Astrocyte of the spinal cord (primary cell): Measurements from ENCODE around the gene GALNT17.

Source experiments
- DNase-seq: peaks from one replicate; pipeline ENCODE4 v3.0.0; 2011; ENCODE audit warnings: low read depth, low spot score
- H3K4me3 ChIP-seq: 2 replicates; pipeline ENCODE4 v1.5.1; 2011; ENCODE audit warnings: low read depth, mild to moderate bottlenecking, low read length, moderate library complexity
- in situ Hi-C: cut with HindIII; loops from 2 replicates; pipeline ENCODE4 v1.10.0; 2017; ENCODE audit warnings: low sequenced_read_pairs
- TF ChIP-seq, protein P1 (sequence below): IDR thresholded peaks from 2 replicates; pipeline ENCODE4 v1.5.1; 2012; ENCODE audit warnings: low read depth, mild to moderate bottlenecking, low read length, inconsistent platforms

GALNT17 gene

DNA sequence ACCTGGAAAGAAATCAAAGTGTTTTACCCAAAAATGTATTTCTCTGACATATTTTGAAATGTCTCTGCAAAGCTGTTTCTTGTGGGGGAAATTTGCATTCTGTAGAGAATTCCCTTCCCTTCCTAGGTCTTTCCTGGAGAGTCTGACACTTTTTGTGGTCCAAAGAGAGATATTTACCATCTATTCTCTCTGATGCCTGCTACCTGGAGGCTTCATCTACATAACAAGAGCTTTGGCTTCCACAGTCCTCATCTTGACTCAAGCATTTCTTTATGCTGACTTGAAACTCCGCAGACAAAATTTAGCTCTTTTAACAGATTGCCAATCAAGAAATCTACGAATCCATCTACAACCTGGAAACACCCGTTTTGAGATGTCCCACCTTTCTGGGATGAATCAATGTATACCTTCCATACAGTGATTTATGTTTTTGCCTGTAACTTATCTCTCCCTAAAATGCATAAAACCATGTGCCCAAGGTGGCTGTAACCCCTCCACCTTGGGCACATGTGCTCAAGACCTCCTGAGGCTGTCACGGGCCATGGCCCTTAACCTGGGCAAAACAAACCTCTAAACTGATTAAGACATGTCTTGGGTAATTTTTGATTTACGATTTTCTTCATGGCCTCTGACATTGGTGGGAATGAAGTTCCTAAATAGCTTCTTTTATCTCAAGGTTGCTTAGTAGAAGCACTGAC lies 334.7 kb downstream of the GALNT17 start:
- H3K4me3 ChIP-seq: no peak overlapping the region
- TF ChIP-seq, protein P1, sequence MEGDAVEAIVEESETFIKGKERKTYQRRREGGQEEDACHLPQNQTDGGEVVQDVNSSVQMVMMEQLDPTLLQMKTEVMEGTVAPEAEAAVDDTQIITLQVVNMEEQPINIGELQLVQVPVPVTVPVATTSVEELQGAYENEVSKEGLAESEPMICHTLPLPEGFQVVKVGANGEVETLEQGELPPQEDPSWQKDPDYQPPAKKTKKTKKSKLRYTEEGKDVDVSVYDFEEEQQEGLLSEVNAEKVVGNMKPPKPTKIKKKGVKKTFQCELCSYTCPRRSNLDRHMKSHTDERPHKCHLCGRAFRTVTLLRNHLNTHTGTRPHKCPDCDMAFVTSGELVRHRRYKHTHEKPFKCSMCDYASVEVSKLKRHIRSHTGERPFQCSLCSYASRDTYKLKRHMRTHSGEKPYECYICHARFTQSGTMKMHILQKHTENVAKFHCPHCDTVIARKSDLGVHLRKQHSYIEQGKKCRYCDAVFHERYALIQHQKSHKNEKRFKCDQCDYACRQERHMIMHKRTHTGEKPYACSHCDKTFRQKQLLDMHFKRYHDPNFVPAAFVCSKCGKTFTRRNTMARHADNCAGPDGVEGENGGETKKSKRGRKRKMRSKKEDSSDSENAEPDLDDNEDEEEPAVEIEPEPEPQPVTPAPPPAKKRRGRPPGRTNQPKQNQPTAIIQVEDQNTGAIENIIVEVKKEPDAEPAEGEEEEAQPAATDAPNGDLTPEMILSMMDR: no peak
- no peak for DNase-seq
- in situ Hi-C loops: no loop called here

DNA sequence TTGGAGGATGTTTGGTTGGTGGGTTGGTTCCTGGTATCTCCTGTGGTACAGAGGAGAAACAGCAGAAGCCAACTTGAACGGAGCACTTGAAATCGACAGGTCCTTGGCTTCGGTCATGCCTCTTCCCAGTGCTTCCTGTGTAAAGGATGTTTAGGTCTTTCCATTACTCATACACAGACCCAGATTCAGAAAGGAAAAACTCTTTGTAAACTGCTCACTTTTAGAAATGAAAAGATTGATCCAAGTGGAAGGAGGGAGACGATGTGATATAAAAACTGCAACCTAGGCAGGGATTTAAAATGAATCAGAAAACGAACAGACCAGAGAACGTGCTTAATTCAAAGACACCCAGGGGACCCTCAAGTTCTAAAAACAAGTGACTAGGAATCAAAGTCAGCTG lies 338.4 kb downstream of the GALNT17 start:
- DNase-seq: no peak
- H3K4me3 ChIP-seq: no peak overlapping the region
- in situ Hi-C loops: no loop called here
- TF ChIP-seq, protein P1: no peak

DNA sequence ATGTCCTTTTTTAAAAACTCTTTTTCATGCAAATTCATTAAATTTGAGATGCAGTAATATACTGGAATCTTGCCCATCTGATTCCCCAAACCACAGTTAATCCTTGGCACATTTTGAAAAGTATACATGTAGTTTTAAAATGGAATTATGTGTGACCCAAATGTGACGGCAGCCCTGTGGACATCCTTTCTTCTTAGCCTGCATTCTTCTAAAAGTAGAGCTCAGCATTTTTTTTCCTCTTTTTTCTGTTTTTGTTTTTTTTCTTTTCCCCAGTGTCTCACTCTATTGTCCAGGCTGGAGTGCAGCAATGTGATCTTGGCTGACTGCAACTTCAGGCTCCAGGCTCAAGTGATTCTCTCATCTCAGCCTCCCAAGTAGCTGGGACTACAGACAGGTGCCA lies 338.9 kb downstream of the GALNT17 start:
- in situ Hi-C loops: no loop called here
- TF ChIP-seq, protein P1: no peak
- DNase-seq: no peak
- H3K4me3 ChIP-seq: no peak overlapping the region

DNA sequence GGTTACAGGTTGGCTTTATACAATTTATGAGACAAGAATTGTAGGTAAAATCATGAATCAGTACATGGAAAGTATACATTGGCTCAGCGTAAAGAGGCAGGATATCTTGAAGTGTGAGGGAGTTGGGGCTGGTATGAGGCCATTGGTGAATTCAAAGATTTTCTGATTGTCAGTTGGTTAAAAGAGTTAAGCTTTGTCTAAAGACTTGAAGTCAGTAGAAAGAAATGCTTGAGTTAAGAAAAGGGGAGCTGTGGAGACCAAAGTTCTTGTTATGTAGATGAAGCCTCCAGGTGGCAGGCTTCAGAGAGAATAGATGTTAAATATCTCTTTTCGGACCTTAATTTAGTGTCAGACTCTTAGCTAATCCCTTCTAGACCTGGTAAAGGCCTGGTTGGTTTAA lies 341.0 kb downstream of the GALNT17 start:
- in situ Hi-C loops: no loop called here
- H3K4me3 ChIP-seq: no peak overlapping the region
- no peak for DNase-seq
- TF ChIP-seq, protein P1: no peak

DNA sequence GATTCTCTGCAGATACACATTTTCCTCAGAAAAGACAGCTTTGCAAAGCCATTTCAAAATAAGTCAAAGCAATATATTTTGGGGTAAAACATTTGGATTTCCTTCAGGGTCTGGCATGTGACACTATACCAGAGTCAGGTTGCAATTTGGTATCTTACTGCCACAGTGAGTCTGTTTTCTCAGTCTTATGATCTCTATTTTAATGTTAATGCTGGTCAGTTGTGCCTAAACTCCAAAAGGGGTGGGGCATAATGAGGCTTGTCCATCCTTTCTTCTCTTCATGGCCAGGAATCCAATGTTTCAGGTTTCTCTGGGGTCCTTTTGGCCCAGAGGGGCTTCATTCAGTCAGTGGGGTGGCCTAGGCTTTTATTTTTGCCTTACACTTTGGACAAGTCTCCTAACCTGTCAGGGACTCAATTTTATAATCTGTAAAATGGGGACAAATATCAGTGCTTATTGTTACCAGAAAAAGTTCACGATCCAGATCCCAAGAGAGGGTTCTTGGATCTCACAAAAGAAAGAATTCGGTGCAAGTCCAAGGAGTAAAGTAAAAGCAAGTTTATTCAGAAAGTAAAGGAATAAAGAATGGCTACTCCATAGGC lies 341.5 kb downstream of the GALNT17 start:
- TF ChIP-seq, protein P1: no peak
- no peak for DNase-seq
- no peak overlapping the region for H3K4me3 ChIP-seq
- in situ Hi-C loops: no loop called here

DNA sequence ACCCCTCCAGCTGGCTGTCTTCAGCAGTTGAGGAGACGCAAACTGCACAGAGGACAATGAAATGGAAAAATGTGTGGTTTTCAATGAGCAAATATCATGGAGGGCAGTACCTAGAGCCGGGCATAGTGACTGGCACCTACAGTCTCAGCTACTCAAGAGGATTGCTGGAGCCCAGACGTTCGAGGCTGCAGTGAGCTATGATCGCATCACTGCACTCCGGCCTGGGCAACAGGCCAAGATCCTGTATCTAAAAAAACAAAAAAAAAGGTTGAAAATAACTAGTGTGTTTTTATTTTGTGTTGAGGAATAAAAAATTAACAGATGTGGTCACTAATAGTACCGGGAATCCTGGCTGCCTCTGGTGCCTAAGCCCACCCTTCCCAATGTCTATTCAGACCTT lies 345.5 kb downstream of the GALNT17 start:
- no peak for DNase-seq
- no peak overlapping the region for H3K4me3 ChIP-seq
- TF ChIP-seq, protein P1: no peak
- in situ Hi-C loops: no loop called here
